ENCODE results near the gene ATP13A4.

DNA sequence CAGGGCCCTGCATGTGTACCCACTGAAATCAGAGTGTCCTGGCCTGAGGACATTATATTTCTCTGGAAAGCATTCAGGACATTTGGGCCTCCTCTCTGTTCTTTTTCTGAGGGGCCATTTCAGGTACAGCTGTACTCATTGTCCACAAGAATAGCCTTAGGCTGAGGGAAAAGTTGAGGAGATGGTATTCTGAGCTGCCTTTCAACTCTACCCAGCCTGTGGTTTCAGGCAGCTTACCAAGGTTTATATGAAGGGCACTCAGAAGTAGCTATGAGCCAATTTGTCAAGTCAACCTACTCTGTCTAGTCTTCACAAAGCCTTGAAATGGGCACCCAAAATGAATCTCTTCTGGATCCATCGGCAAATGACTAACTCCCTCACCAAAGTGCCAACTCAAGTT is 9.4 kb downstream of the ATP13A4 start:
- TF ChIP-seq, protein P1, sequence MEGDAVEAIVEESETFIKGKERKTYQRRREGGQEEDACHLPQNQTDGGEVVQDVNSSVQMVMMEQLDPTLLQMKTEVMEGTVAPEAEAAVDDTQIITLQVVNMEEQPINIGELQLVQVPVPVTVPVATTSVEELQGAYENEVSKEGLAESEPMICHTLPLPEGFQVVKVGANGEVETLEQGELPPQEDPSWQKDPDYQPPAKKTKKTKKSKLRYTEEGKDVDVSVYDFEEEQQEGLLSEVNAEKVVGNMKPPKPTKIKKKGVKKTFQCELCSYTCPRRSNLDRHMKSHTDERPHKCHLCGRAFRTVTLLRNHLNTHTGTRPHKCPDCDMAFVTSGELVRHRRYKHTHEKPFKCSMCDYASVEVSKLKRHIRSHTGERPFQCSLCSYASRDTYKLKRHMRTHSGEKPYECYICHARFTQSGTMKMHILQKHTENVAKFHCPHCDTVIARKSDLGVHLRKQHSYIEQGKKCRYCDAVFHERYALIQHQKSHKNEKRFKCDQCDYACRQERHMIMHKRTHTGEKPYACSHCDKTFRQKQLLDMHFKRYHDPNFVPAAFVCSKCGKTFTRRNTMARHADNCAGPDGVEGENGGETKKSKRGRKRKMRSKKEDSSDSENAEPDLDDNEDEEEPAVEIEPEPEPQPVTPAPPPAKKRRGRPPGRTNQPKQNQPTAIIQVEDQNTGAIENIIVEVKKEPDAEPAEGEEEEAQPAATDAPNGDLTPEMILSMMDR (IDR thresholded peaks at IDR 0.05; ENCODE audit: low read depth, low read length, missing input control), result no peak
- no peak for TF ChIP-seq YY1 (IDR thresholded peaks at IDR 0.05)
- TF ChIP-seq RAD21 (IDR thresholded peaks at IDR 0.05), result no peak
- TF ChIP-seq GABPA (IDR thresholded peaks at IDR 0.05 in 1 of 2, conservative IDR thresholded peaks at IDR 0.05 in 1 of 2), result no peak
- TF ChIP-seq, protein P2, sequence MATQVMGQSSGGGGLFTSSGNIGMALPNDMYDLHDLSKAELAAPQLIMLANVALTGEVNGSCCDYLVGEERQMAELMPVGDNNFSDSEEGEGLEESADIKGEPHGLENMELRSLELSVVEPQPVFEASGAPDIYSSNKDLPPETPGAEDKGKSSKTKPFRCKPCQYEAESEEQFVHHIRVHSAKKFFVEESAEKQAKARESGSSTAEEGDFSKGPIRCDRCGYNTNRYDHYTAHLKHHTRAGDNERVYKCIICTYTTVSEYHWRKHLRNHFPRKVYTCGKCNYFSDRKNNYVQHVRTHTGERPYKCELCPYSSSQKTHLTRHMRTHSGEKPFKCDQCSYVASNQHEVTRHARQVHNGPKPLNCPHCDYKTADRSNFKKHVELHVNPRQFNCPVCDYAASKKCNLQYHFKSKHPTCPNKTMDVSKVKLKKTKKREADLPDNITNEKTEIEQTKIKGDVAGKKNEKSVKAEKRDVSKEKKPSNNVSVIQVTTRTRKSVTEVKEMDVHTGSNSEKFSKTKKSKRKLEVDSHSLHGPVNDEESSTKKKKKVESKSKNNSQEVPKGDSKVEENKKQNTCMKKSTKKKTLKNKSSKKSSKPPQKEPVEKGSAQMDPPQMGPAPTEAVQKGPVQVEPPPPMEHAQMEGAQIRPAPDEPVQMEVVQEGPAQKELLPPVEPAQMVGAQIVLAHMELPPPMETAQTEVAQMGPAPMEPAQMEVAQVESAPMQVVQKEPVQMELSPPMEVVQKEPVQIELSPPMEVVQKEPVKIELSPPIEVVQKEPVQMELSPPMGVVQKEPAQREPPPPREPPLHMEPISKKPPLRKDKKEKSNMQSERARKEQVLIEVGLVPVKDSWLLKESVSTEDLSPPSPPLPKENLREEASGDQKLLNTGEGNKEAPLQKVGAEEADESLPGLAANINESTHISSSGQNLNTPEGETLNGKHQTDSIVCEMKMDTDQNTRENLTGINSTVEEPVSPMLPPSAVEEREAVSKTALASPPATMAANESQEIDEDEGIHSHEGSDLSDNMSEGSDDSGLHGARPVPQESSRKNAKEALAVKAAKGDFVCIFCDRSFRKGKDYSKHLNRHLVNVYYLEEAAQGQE (IDR thresholded peaks at IDR 0.05), result no peak
- TF ChIP-seq SP1 (IDR thresholded peaks at IDR 0.05), result no peak
